ENCODE measurements around the gene SNX20. TPM values are rescaled to one million over a fixed set of nuclear protein-coding genes. Genes with fewer than 3 reads are reported as not detected.

The SNX20 gene
- total RNA-seq, 2 experiments from 2014 or later, result 83.9 to 98.5 TPM

GRCh38 chr16:50685462-50686063 is 4.5 kb upstream of the SNX20 start:
- POLR2A ChIA-PET, result interaction anchor here (0.9 kb wide), 1 partner anchor 18 kb away, joined by 4 read pairs; no protein-coding TSS in a partner anchor
- peak overlapping the region; percentile 87 for H3K27ac Mint-ChIP-seq
- H3K4me1 Mint-ChIP-seq, result peaks cover 58% of the 10 kb centered on the region
- CTCF ChIA-PET, result interaction anchor here (0.7 to 12.2 kb wide), 5 partner anchors 11 to 120 kb away, joined by 3 to 224 read pairs (median 4); no protein-coding TSS in a partner anchor
- no peaks in the 10 kb centered on the region for H3K27me3 Mint-ChIP-seq
- H3K36me3 Mint-ChIP-seq (ENCODE audit: low read depth), result peaks cover 8% of the 10 kb centered on the region
- H3K9me3 Mint-ChIP-seq, result peaks cover 2% of the 10 kb centered on the region
- no peak for DNase-seq
- no peak overlapping the region for H3K4me3 Mint-ChIP-seq

GRCh38 chr16:50684823-50685461 is 3.8 kb upstream of the SNX20 start:
- H3K4me3 Mint-ChIP-seq, result peak overlapping the region; percentile 36
- H3K4me1 Mint-ChIP-seq, result peaks cover 63% of the 10 kb centered on the region
- peak overlapping the region; percentile 87 for H3K27ac Mint-ChIP-seq
- peak; percentile 38 for DNase-seq
- CTCF ChIA-PET, result interaction anchor here (1.2 to 12.2 kb wide), 5 partner anchors 11 to 660 kb away, joined by 3 to 224 read pairs (median 6); partner anchors contain the start of gene CNEP1R1
- H3K27me3 Mint-ChIP-seq, result no peaks in the 10 kb centered on the region
- POLR2A ChIA-PET, result interaction anchor here (0.9 kb wide), 1 partner anchor 18 kb away, joined by 4 read pairs; no protein-coding TSS in a partner anchor
- H3K9me3 Mint-ChIP-seq, result peaks cover 2% of the 10 kb centered on the region
- H3K36me3 Mint-ChIP-seq (ENCODE audit: low read depth), result peaks cover 12% of the 10 kb centered on the region

DNA sequence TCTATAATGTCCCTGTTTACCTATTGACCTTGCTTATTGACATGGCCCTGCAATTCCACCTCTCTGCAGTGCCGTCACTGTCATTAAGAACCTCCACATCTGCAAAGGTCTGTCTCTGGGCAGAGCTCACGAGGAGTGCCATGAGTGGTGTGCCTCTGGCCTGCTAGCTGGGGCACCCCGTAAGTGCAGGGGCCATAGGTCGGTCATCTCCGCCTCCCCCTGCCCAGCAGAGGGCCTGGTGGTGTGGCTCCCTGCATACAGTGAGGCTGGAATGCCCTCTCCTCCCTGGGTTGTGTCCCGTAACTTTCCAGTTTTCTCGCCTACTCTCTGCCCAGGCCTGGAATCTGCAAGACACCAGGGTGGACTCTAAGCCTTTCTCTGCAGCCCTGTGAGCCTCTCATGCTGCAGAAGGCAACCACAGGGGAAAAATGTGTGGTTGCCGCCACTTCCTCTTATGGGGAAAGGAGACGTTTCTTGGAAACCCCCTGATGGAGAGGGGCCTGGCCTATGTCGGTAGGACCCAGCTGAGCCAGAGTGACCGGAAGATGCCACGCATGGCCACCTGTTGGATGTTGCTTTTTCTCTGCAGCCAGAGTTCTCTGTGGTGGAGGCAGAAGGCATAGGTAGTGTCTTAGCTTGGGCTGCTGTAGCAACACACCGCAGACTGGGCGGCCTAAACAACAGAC is 2.7 kb upstream of the SNX20 start:
- peaks cover 23% of the 10 kb centered on the region for H3K36me3 Mint-ChIP-seq (ENCODE audit: low read depth)
- peak overlapping the region; percentile 87 for H3K27ac Mint-ChIP-seq
- H3K4me3 Mint-ChIP-seq, result peak overlapping the region; percentile 50
- POLR2A ChIA-PET, result no interaction called here
- H3K4me1 Mint-ChIP-seq, result peaks cover 68% of the 10 kb centered on the region
- no peaks in the 10 kb centered on the region for H3K27me3 Mint-ChIP-seq
- DNase-seq, result peak; percentile 72
- CTCF ChIA-PET, result interaction anchor here (2.0 to 12.2 kb wide), 3 partner anchors 12 to 659 kb away, joined by 6 to 224 read pairs (median 24); partner anchors contain the start of gene CNEP1R1
- H3K9me3 Mint-ChIP-seq, result peaks cover 2% of the 10 kb centered on the region

DNA sequence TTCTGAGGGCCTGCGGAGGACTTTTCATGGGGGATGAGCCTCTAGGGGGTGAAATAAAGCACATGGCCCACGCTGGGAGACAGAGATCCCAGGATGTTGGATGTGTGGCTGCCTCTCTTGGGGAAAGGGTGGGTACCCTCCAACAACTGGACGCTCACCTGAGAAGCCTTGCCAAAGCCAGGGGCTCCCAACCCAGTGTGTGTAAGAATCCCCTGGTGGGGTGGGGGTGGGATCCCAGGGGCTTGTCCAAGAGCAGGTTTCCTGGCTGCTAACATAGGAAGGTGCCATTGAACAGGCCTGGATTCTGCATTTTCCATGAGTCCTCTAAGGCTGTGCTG is 587 bp downstream of the SNX20 start:
- Mint-ChIP-seq H3K36me3 (ENCODE audit: low read depth) (peaks cover 56% of the 10 kb centered on the region), H3K27ac (peak overlapping the region; percentile 91)
- no peak for DNase-seq

GRCh38 chr16:50679676-50680555 is 1.2 kb downstream of the SNX20 start:
- H3K27ac Mint-ChIP-seq, result peak overlapping the region; percentile 91
- no peak for DNase-seq
- no peaks in the 10 kb centered on the region for H3K27me3 Mint-ChIP-seq
- H3K4me3 Mint-ChIP-seq, result peak overlapping the region; percentile 88
- peaks cover 3% of the 10 kb centered on the region for H3K9me3 Mint-ChIP-seq
- peaks cover 82% of the 10 kb centered on the region for H3K4me1 Mint-ChIP-seq
- CTCF ChIA-PET, result interaction anchor here (0.6 to 12.2 kb wide), 4 partner anchors 12 to 470 kb away, joined by 3 to 224 read pairs (median 4); no protein-coding TSS in a partner anchor
- peaks cover 60% of the 10 kb centered on the region for H3K36me3 Mint-ChIP-seq (ENCODE audit: low read depth)
- POLR2A ChIA-PET, result interaction anchor here (0.9 kb wide), 1 partner anchor 13 kb away, joined by 3 read pairs; no protein-coding TSS in a partner anchor

More for the DNA sequence above, 587 bp downstream of the SNX20 start:
- CTCF ChIA-PET, result interaction anchor here (0.6 to 12.2 kb wide), 4 partner anchors 13 to 126 kb away, joined by 3 to 224 read pairs (median 6); no protein-coding TSS in a partner anchor
- POLR2A ChIA-PET, result interaction anchor here (0.9 to 1.0 kb wide), 2 partner anchors 14 to 65 kb away, joined by 3 read pairs; no protein-coding TSS in a partner anchor
- Mint-ChIP-seq H3K4me3 (peak overlapping the region; percentile 88), H3K9me3 (peaks cover 2% of the 10 kb centered on the region), H3K4me1 (peaks cover 88% of the 10 kb centered on the region), H3K27me3 (no peaks in the 10 kb centered on the region)

DNA sequence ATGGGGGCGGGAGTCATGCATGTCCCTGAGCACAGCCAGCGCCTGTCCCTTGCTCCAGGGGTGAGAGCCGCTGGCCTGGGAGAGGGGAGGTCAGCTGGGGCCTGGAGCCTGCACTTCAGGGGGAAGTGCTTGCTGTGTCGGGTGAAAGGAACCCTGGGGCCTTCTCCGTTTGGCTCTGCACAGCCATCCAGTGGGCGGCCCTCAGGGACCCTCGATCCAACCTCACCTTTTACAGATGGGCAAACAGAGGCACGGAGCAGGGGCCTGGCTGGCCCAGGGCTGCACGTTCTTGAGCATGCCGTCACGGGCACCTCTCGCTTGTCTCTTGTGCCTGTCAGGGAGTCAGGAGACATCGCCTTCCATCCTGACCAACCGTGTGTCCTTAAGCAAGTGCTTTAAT is 1.8 kb downstream of the SNX20 start:
- H3K4me1 Mint-ChIP-seq, result peaks cover 75% of the 10 kb centered on the region

GRCh38 chr16:50678531-50678930 is 2.6 kb downstream of the SNX20 start:
- Mint-ChIP-seq H3K9me3 (peaks cover 7% of the 10 kb centered on the region), H3K36me3 (ENCODE audit: low read depth) (peaks cover 69% of the 10 kb centered on the region), H3K27ac (peak overlapping the region; percentile 76), H3K4me3 (peak overlapping the region; percentile 88), H3K27me3 (no peaks in the 10 kb centered on the region), H3K4me1 (peaks cover 68% of the 10 kb centered on the region)
- ChIA-PET POLR2A (interaction anchor here (0.8 kb wide), 1 partner anchor 12 kb away, joined by 4 read pairs; no protein-coding TSS in a partner anchor), CTCF (interaction anchor here (0.9 to 12.2 kb wide), 6 partner anchors 11 to 522 kb away, joined by 3 to 224 read pairs (median 4); no protein-coding TSS in a partner anchor)
- no peak for DNase-seq

More for the DNA sequence above, 1.8 kb downstream of the SNX20 start:
- H3K9me3 Mint-ChIP-seq, result peaks cover 4% of the 10 kb centered on the region
- POLR2A ChIA-PET, result no interaction called here
- no peaks in the 10 kb centered on the region for H3K27me3 Mint-ChIP-seq
- peak overlapping the region; percentile 88 for H3K4me3 Mint-ChIP-seq
- peak overlapping the region; percentile 91 for H3K27ac Mint-ChIP-seq
- no peak for DNase-seq
- CTCF ChIA-PET, result interaction anchor here (0.9 to 12.2 kb wide), 4 partner anchors 11 to 469 kb away, joined by 3 to 224 read pairs (median 4); no protein-coding TSS in a partner anchor
- peaks cover 65% of the 10 kb centered on the region for H3K36me3 Mint-ChIP-seq (ENCODE audit: low read depth)

DNA sequence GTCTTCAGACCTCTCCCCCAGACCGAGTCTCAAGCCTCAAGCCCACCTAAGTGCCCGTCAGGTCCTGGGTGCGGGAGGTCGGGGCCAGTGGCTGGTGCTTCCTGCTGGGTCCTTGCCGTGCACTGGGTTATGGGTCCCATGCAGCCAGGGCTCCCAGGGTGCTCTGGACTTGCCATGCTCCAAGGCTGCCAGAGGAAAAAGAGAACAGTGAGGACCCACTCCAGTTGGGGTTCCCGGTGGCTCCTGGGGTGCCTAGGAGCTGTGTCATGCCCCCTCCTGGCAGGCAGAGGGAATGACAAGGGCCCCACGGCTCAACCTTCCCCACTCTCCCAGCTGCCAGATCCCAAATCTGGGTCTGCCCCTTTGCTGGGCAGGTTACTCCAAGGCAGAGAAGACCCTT is 3.8 kb downstream of the SNX20 start:
- Mint-ChIP-seq H3K27ac (peak overlapping the region; percentile 80), H3K4me1 (peaks cover 57% of the 10 kb centered on the region), H3K36me3 (ENCODE audit: low read depth) (peaks cover 79% of the 10 kb centered on the region), H3K4me3 (peak overlapping the region; percentile 11), H3K27me3 (no peaks in the 10 kb centered on the region), H3K9me3 (peaks cover 10% of the 10 kb centered on the region)
- POLR2A ChIA-PET, result interaction anchor here (1.4 kb wide), 1 partner anchor 10 kb away, joined by 3 read pairs; no protein-coding TSS in a partner anchor
- DNase-seq, result no peak
- CTCF ChIA-PET, result interaction anchor here (0.7 to 12.2 kb wide), 4 partner anchors 9 to 308 kb away, joined by 3 to 224 read pairs (median 5); partner anchors contain the start of gene BRD7

DNA sequence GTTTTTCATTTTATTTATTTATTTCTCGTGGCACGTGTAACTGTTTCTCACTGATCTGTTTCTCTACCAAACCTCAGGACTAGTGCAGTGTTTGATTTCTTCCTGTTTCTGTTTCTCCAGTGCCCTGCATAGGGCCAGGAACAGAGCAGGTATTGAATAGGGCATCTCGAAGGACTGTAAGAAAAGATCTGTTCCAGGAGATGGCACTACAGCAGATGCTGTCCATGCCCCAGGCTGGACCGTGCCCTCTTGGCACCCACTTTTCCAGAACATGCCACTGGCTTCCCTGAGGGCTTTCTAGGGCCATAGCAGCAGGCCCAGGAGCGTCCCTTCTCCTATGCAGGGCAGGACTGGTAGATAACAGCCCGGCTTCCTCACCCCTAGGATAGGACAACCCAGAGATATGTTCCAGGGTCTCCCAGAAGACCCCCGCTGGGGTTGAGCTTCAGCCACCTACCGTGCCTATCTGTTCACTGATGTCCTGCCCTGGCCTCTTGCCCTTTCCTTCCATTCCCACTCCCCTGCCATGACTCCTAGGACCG is 4.4 kb downstream of the SNX20 start:
- peaks cover 16% of the 10 kb centered on the region for H3K9me3 Mint-ChIP-seq
- H3K27ac Mint-ChIP-seq, result peak overlapping the region; percentile 58
- peaks cover 85% of the 10 kb centered on the region for H3K36me3 Mint-ChIP-seq (ENCODE audit: low read depth)
- no peak for DNase-seq
- POLR2A ChIA-PET, result interaction anchor here (1.4 kb wide), 1 partner anchor 9 kb away, joined by 3 read pairs; no protein-coding TSS in a partner anchor
- CTCF ChIA-PET, result interaction anchor here (1.3 to 12.2 kb wide), 2 partner anchors 9 to 68 kb away, joined by 5 to 224 read pairs; no protein-coding TSS in a partner anchor
- H3K27me3 Mint-ChIP-seq, result no peaks in the 10 kb centered on the region
- peaks cover 54% of the 10 kb centered on the region for H3K4me1 Mint-ChIP-seq
- H3K4me3 Mint-ChIP-seq, result no peak overlapping the region

- Mint-ChIP-seq H3K36me3 (ENCODE audit: low read depth) (peaks cover 91% of the 10 kb centered on the region), H3K4me1 (peaks cover 55% of the 10 kb centered on the region), H3K9me3 (peaks cover 20% of the 10 kb centered on the region), H3K4me3 (no peak overlapping the region), H3K27me3 (no peaks in the 10 kb centered on the region), H3K27ac (peak overlapping the region; percentile 58)
- ChIA-PET POLR2A (interaction anchor here (0.6 kb wide), 1 partner anchor 190 kb away, joined by 4 read pairs; no protein-coding TSS in a partner anchor), CTCF (interaction anchor here (0.7 to 3.2 kb wide), 2 partner anchors 10 to 70 kb away, joined by 4 to 28 read pairs; no protein-coding TSS in a partner anchor)
- no peak for DNase-seq
Observed at GRCh38 chr16:50675686-50676610, 5.2 kb downstream of the SNX20 start.

Data from activated CD4-positive, alpha-beta T cell treated with anti-CD3 and anti-CD28 coated beads, Interleukin-2, amount 10 ng/mL, durations not matched to agents 7 days and 5 days (primary cell).